Calu3 (cell line): ENCODE data around the gene ANKRD50. TPM values are rescaled to one million over a fixed set of nuclear protein-coding genes. Genes with fewer than 3 reads are reported as not detected.

ENCODE experiments used
- BruUV-seq: library from RNA; stranded (reverse); fragments of 400-500 nt; replicated peaks from 2 replicates; lab custom pipeline; 2021; lab: Mats Ljungman, UMichigan
- CTCF ChIA-PET: fragments of 300-600 bp; sonication (Branson Sonifier 250); formaldehyde crosslinking; loops from one replicate; lab custom pipeline; 2022; ENCODE audit warnings: antibody characterized with exemption; lab: Charles Lee
- DNase-seq: peaks from one replicate; pipeline ENCODE4 v3.0.0; 2022
- H3K27ac Mint-ChIP-seq: one replicate; pipeline ENCODE4 v1.8.0; 2022; ENCODE audit warnings: mixed read lengths; ENCODE audit not compliant: unreplicated experiment
- H3K27me3 Mint-ChIP-seq: one replicate; pipeline ENCODE4 v1.8.0; 2022; ENCODE audit warnings: mixed read lengths; ENCODE audit not compliant: unreplicated experiment
- H3K36me3 Mint-ChIP-seq: one replicate; pipeline ENCODE4 v1.8.0; 2022; ENCODE audit warnings: mild to moderate bottlenecking, moderate library complexity, mixed read lengths; ENCODE audit not compliant: insufficient read depth, unreplicated experiment
- H3K4me1 Mint-ChIP-seq: one replicate; pipeline ENCODE4 v1.8.0; 2022; ENCODE audit warnings: mild to moderate bottlenecking, low read depth, mixed read lengths; ENCODE audit not compliant: unreplicated experiment
- H3K4me3 Mint-ChIP-seq: one replicate; pipeline ENCODE4 v1.8.0; 2022; ENCODE audit warnings: mild to moderate bottlenecking, low read depth, moderate library complexity, mixed read lengths; ENCODE audit not compliant: unreplicated experiment
- H3K9me3 Mint-ChIP-seq: one replicate; pipeline ENCODE4 v1.8.0; 2022; ENCODE audit warnings: low read depth, mixed read lengths; ENCODE audit not compliant: unreplicated experiment
- intact Hi-C: fragments of 100-400 bp; cut with micrococcal nuclease; formaldehyde crosslinking; loops from one replicate; pipeline ENCODE4 v1.10.0; 2022; ENCODE audit not compliant: unreplicated experiment
- total RNA-seq: library from RNA; stranded (reverse); gene quantifications from 2 replicates; pipeline ENCODE4 v1.2.3, GENCODE V29; 2022
- TF ChIP-seq, protein P1 (sequence below): fragments of 200-600 bp; IDR thresholded peaks from one replicate; pipeline ENCODE4 v1.8.0; 2022; ENCODE audit warnings: antibody characterized with exemption; ENCODE audit not compliant: unreplicated experiment

ANKRD50 gene
- total RNA-seq, 1 experiment from 2014 or later: 24.3 TPM

DNA sequence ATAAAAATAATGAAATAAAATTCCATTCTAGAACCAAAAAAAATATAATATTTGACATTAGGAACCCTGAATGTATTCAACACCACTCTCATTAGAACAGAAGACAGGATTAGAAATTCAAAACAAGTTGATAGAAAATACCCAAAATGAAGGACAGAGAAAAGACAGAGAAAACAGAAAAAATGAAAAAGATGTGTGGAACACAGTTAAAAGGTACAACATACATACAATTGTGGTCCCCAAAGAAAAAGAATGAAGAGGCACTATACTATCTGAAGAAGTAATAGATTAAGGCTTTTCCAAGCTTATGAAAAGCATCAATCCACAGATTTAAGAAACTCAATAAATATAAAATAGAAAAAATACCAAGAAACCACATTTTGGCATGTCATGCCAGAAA is 16.4 kb downstream of the ANKRD50 start:
- no peak for DNase-seq
- TF ChIP-seq, protein P1, sequence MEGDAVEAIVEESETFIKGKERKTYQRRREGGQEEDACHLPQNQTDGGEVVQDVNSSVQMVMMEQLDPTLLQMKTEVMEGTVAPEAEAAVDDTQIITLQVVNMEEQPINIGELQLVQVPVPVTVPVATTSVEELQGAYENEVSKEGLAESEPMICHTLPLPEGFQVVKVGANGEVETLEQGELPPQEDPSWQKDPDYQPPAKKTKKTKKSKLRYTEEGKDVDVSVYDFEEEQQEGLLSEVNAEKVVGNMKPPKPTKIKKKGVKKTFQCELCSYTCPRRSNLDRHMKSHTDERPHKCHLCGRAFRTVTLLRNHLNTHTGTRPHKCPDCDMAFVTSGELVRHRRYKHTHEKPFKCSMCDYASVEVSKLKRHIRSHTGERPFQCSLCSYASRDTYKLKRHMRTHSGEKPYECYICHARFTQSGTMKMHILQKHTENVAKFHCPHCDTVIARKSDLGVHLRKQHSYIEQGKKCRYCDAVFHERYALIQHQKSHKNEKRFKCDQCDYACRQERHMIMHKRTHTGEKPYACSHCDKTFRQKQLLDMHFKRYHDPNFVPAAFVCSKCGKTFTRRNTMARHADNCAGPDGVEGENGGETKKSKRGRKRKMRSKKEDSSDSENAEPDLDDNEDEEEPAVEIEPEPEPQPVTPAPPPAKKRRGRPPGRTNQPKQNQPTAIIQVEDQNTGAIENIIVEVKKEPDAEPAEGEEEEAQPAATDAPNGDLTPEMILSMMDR: no peak
- no TSS peak for BruUV-seq
- intact Hi-C loops: no loop called here
- CTCF ChIA-PET: no interaction called here
- Mint-ChIP-seq H3K4me3 (no peak overlapping the region), H3K27me3 (no peaks in the 10 kb centered on the region), H3K36me3 (peaks cover 16% of the 10 kb centered on the region), H3K27ac (no peak overlapping the region), H3K4me1 (peaks cover 16% of the 10 kb centered on the region), H3K9me3 (peaks cover 4% of the 10 kb centered on the region)

DNA sequence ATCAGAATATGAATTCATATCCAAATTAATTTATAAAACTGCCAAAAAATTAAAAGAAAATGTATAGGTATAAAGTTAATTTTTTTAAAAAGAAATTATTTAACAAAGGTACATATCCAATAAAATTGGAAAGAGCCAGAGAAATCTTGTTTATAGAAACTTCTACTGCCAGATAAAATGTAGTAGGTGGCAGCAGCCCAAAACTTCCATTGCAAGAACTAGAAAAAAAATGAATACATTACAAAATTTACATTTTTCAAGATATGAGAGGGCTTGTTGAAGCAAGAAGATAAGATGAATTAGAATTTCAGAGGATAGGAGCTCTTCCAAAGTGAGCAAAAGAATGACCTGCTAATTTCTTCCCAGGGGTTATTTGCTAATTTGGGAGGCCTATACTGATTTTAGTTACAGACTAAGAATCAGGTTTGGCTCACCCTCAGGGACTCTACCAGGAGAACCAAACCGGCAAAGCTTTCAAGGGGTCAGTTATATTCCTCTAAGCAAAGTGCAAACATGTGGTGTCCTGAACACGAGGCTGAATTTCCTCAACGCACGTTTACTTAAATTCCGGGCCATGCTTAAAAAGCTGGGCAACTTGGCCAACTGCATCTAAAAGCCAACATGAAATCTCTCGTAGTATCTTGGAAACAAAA is 17.5 kb downstream of the ANKRD50 start:
- Mint-ChIP-seq H3K9me3 (peaks cover 2% of the 10 kb centered on the region), H3K36me3 (peaks cover 13% of the 10 kb centered on the region), H3K27ac (no peak overlapping the region), H3K4me3 (no peak overlapping the region), H3K4me1 (peaks cover 13% of the 10 kb centered on the region), H3K27me3 (no peaks in the 10 kb centered on the region)
- no peak for DNase-seq
- TF ChIP-seq, protein P1: no peak
- BruUV-seq: no TSS peak
- CTCF ChIA-PET: no interaction called here
- intact Hi-C loops: loop anchor here (5.0 kb wide), 1 partner anchor 263 kb away; no protein-coding TSS in a partner anchor

DNA sequence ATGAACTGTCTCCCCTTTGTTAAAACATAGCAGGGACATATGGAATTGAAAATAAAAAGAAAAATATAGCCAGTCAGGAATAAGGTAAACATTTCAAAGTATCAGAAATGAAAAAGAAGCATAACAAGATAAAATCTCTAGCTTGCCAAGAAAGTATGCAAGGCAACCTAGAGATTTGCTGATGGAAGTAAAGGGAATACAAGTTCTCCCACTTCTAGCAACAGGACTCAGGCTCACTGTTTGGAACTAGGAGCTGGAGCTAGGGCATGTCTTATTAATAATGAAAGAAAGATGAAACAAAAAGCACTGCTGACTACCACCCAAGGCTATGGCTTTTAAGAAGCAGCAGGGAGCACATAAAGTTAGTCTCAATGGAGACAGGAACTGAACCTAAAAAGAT is 18.2 kb downstream of the ANKRD50 start:
- no peak overlapping the region for H3K4me3 Mint-ChIP-seq
- CTCF ChIA-PET: no interaction called here
- no peaks in the 10 kb centered on the region for H3K9me3 Mint-ChIP-seq
- peaks cover 9% of the 10 kb centered on the region for H3K36me3 Mint-ChIP-seq
- H3K27me3 Mint-ChIP-seq: no peaks in the 10 kb centered on the region
- peaks cover 9% of the 10 kb centered on the region for H3K4me1 Mint-ChIP-seq
- intact Hi-C loops: loop anchor here (5.0 kb wide), 1 partner anchor 262 kb away; no protein-coding TSS in a partner anchor
- TF ChIP-seq, protein P1: no peak
- H3K27ac Mint-ChIP-seq: no peak overlapping the region
- no TSS peak for BruUV-seq
- DNase-seq: no peak

DNA sequence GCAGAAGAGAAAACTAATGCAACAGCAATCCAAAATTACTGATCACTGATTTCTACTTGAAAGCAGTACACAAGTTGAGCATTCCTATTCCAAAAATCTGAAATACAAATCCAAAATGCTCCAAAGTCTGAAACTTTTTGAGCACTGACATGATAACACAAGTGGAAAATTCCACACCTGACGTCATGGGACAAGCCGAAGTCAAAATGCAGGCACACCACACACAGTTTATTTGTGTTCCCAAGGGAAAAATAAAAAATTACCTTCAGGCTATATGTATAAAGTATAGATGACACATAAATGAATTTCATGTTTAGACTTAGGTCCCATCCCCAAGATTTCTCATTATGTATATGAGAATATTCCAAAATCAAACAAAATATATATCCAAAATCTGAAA is 20.7 kb downstream of the ANKRD50 start:
- Mint-ChIP-seq H3K27ac (no peak overlapping the region), H3K36me3 (no peaks in the 10 kb centered on the region), H3K4me3 (no peak overlapping the region)

More for the DNA sequence above, 20.7 kb downstream of the ANKRD50 start:
- CTCF ChIA-PET: no interaction called here
- H3K27me3 Mint-ChIP-seq: no peaks in the 10 kb centered on the region
- intact Hi-C loops: loop anchor here (5.0 kb wide), 1 partner anchor 260 kb away; no protein-coding TSS in a partner anchor
- peaks cover 3% of the 10 kb centered on the region for H3K9me3 Mint-ChIP-seq
- BruUV-seq: no TSS peak
- no peak for DNase-seq
- TF ChIP-seq, protein P1: no peak
- peaks cover 9% of the 10 kb centered on the region for H3K4me1 Mint-ChIP-seq
